ENCODE data around the gene LILRA6.
"Not testable (repeated sequence)": the region's sequence is repeated elsewhere in the genome, so short reads cannot be mapped to it uniquely, and the experiment has no call there.

Gene LILRA6

GRCh38 chr19:54229146-54229545, 13.4 kb downstream of the LILRA6 start:
- no peak for DNase-seq

- DNase-seq, result not testable (repeated sequence)
Measured at GRCh38 chr19:54224619-54225018, 18.0 kb downstream of the LILRA6 start.

GRCh38 chr19:54223937-54224281, 18.7 kb downstream of the LILRA6 start:
- DNase-seq, result not testable (repeated sequence)

- DNase-seq, result not testable (repeated sequence)
Measured at GRCh38 chr19:54223277-54223936, 19.2 kb downstream of the LILRA6 start.

- DNase-seq, result not testable (repeated sequence)
Measured at GRCh38 chr19:54222474-54223276, 19.9 kb downstream of the LILRA6 start, which contains the start of gene LILRB3. TSS of gene LILRB3 (minus strand) at chr19:54223007. CDS start at chr19:54222976, 31 bp downstream.

GRCh38 chr19:54221947-54222346, 20.6 kb downstream of the LILRA6 start:
- not testable (repeated sequence) for DNase-seq

- DNase-seq, result not testable (repeated sequence)
Measured at GRCh38 chr19:54219702-54220101, 22.9 kb downstream of the LILRA6 start.

- DNase-seq, result no peak
Measured at GRCh38 chr19:54218960-54219661, 23.5 kb downstream of the LILRA6 start.

- no peak for DNase-seq
Measured at GRCh38 chr19:54218259-54218658, 24.3 kb downstream of the LILRA6 start.

- DNase-seq, result not testable (repeated sequence)
Measured at GRCh38 chr19:54217517-54218247, 24.9 kb downstream of the LILRA6 start.

- no peak for DNase-seq
Measured at GRCh38 chr19:54216869-54217268, 25.7 kb downstream of the LILRA6 start.

- not testable (repeated sequence) for DNase-seq
Measured at GRCh38 chr19:54214734-54215133, 27.9 kb downstream of the LILRA6 start.

GRCh38 chr19:54214217-54214616, 28.4 kb downstream of the LILRA6 start:
- DNase-seq, result not testable (repeated sequence)

- DNase-seq, result no peak
Measured at GRCh38 chr19:54211235-54211634, 31.4 kb downstream of the LILRA6 start.

- DNase-seq, result peak; percentile 73
Measured at GRCh38 chr19:54209811-54210494, 32.6 kb downstream of the LILRA6 start.

GRCh38 chr19:54209058-54209810, 33.4 kb downstream of the LILRA6 start:
- peak; percentile 79 for DNase-seq

- no peak for DNase-seq
Measured at GRCh38 chr19:54208784-54209057, 33.9 kb downstream of the LILRA6 start.

GRCh38 chr19:54207983-54208783, 34.4 kb downstream of the LILRA6 start:
- peak; percentile 81 for DNase-seq

- no peak for DNase-seq
Measured at GRCh38 chr19:54207676-54207982, 35.0 kb downstream of the LILRA6 start.

GRCh38 chr19:54207193-54207592, 35.4 kb downstream of the LILRA6 start:
- DNase-seq, result peak; percentile 65

GRCh38 chr19:54206831-54207177, 35.8 kb downstream of the LILRA6 start:
- peak; percentile 59 for DNase-seq

Data from activated CD8-positive, alpha-beta memory T cell treated with anti-CD3 and anti-CD28 coated beads for 24 hours (primary cell).